ENCODE measurements around the gene PNPLA3.

GRCh38 chr22:43946384-43946667, 22.7 kb downstream of the PNPLA3 start:
- TF ChIP-seq REST (IDR thresholded peaks at IDR 0.05; ENCODE audit: insufficient read depth in 1 of 2, low read depth in 2 of 2, low read length in 2 of 2) (no peak), SIN3A (IDR thresholded peaks at IDR 0.05; ENCODE audit: borderline replicate concordance, insufficient read depth, low read length) (no peak)

All from PFSK-1 (cell line).